Measurements from ENCODE around the gene CDH12.
"Not testable (repeated sequence)": the region's sequence is repeated elsewhere in the genome, so short reads cannot be mapped to it uniquely, and the experiment has no call there.

CDH12 gene

DNA sequence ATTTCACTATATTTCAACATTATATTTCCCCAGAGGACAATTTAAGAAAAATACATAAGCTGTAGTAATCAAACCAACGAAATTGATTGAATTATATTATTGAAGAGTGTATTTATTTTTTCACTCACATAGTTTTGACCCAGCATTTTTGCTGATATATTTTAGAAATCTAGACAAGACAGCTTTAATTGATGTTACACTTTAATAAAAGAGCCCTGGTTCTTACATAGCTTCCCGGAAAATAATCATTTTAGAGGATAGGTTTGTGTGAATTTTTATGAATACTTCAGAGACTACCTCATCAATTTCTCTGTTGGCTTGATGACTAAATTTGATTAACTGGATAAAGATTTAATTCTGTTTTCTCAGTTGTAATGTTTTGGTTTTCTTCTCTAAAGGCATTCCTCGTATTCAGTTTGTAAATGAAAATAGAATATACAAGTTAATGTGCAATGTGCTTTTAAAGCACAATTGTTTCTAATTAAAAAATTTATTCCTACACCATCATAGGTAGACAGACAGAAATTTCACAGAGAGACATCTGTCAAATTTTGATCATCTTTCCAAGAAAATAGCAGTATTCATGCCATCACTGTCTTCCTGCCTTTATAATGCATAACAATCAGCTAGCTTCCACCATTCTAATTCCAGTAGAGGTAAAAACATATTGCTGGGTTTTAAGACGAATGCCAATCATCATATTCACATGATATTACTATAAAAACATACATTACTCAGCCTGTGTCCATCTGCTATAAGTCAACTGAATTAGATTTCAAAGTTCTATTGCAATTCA, 441.4 kb downstream of the CDH12 start:
- DNase-seq = no peak

DNA sequence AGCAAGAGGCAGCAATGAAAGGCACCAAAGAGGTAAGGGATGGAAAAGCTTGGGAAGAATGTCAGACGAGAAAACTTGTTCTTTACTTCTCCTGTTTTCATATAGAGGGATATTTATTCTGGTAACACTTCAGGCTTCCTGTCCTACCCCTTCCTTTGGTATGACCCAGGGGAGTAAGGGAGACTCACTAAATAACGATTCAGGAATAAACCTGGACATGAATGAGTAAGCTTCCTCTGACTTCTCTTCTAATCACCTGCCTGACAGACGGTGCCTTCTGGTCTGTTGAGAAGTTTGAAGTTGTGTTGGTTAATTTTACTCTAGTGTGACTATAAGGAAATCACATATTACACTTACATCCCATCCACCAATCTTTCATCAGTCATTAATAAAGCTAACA, 461.2 kb downstream of the CDH12 start:
- no peak for DNase-seq

DNA sequence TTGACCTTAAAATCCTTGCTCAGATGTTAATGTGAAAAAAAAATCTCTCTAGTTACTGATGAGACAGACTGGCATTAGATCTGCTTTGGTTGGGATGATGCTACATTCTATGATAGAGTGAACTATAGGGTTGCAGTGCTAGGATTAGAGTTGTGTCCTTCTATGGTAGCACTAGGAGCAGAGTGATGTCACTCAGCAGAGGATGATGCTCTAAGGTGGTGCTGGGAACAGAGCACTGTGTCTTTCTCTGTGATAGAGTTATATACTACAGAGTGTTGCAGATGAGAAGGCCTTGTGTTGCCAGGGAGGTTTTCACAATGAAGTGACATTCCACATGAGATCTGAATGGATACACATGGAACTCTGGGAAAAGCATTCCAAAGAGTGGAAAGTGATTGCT, 462.3 kb downstream of the CDH12 start:
- DNase-seq = no peak

DNA sequence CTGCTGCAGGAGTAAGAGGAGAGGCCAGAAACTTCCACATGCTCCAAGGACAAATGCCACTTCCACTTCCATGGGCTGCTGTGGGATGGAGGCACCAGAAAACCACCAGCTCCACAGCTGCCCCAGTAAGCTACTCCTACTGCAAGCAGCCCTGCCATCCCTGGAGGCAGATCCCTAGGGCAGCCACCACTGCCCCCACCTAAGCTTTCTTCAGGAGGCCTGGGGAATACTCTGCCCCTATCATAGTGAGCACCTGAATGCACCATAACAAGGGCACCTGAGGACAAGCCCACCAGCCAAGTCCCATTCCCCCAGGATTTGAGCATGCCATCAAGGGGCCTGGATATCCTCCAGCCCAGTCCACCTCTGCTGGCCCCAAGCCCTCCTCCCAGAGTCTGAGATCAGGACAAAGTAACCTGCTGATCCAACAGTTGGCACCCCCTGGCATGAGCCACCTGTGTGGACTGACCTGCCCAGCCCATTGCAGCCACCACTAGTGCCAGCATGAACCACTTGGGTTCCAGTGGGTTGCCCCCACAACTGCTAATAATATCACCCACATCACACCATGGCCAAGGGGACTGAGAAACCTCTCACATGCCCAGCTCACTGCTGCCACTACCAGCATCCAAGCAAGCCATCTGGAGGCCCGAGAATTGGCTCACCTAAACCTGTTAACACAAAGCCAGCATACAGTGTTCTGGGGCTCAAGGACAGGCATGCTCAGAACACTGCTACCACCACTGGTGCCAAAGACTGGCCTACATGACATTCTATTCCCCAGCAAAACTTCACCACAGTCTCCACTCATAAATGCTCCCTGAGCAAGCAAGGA, 480.1 kb downstream of the CDH12 start:
- DNase-seq = no peak

DNA sequence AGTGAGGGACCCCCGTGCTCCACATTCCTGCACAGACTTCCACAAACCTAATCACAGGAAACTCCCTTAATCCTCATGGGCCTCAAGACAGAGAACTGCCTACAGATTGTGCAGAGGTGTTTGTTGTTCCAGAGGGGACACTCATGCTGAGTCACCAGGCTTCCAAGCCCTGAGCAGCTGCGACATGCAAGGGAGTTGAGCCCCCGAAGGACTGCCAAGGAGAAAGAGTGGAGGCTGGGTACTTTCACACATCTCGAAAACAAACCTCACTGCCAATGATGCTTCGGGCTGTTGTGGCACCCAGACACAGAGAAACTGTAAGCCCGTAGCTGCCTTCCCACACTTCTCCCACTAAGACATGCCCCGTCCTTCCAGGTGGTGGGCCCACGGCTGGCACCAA, 480.8 kb downstream of the CDH12 start:
- DNase-seq = no peak

DNA sequence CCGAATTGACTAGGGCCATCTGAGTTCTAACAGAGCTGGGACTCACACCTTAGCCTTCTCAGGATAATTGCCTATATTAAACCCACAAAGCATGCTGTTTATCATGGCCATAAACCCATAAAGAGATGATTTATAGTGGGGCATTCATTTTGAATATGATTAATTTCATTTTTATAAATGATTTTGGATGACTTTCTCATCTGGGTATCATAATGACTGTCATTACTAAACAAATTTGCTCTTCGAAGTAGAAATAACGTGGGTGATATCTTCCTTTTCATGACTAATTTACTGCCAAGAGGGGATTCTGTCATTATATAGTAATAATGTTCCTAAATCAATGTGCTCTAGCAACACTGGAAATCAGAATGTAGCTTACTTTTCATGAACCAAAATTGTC, 498.2 kb downstream of the CDH12 start:
- DNase-seq = no peak

DNA sequence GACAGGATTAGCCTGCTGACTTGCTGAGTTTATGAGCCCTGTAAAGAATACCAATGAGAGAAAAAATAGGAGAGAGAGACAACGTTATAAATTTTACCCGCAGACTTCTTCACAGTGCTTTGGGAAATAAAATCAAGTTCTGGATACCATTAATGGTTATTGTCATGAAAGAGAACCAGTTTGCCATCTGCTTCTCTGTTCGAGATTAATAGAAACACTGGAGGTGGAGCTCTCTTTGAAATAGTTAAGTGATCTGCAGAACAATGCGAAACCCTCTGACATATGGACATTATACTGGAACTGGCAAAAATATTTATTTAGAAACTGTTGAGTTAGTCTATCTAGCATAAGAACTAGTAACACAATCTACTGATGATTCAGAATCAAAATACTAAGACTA, 500.7 kb downstream of the CDH12 start:
- no peak for DNase-seq

DNA sequence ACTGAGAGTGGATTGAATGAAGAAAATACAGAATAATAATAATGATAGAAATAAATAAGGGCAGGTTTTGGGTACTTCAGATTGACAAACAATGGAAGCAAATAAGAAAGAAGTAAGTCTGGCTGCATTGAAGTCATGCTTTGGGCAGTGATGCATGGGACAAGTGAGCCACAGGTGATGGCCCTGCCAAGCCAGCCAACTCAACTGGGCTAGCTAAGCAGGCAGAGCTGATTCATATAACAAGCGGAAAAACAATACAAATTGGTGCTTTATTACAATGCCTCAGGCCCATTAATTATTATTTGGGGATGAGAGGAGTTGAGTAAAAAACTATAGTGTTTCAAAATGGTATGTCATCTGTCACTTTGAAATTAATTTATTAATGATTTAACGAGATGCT, 502.0 kb downstream of the CDH12 start:
- no peak for DNase-seq

DNA sequence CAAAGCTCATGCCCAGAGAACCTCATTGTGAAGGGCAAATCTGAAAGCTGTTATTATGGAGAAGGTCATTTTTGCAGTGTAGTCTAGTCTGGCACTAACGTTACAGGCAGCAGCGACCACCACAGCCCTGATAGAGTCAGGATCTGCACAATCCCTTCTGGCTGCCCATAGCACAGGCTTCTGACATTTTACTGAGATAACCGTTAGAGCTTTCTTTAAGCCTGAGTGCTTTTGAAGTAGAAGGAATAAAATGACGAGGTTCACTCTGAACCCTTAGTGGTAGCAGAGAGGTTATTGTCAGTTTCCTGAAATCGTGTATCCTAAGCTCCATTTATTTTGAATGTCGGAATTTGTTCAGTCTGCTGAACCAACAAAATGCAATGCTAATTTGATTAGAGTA, 505.1 kb downstream of the CDH12 start:
- DNase-seq = no peak

DNA sequence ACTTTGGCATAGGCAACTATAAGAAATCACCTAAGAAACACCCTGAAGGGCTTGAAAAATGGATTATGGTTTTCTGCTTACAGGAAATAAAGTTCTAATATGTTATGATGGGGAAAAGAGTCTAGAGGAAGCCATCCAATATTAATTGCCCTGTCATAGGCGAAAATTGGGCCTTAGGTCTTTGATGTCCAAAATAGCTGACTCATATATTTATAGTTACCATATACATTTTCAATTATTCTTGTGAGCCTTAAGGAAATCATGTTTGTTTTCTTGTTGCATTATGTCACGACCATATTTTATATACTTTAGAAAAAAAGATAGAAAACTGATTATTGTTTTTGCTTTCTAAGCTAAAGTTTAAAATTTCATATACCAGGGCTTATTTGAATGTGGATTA, 509.1 kb downstream of the CDH12 start:
- no peak for DNase-seq

DNA sequence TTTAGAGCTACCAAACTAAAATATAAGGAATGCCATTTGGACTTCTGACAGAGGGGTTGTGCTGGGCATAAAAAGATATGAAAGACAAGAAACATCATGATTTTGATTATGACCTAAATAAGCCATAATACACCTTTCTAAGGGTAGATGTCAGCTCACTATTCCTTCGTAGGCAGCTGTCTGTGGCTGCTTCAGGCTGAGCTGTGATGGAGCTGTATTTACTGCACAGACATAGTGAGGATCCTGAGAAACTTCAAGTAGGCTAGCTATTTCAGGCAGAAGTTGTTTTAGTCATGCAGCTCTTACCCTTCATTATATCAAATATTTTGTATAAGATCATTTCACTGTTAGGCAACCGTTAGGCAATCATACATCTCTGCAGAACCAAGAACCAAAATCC, 511.7 kb downstream of the CDH12 start:
- DNase-seq = no peak

DNA sequence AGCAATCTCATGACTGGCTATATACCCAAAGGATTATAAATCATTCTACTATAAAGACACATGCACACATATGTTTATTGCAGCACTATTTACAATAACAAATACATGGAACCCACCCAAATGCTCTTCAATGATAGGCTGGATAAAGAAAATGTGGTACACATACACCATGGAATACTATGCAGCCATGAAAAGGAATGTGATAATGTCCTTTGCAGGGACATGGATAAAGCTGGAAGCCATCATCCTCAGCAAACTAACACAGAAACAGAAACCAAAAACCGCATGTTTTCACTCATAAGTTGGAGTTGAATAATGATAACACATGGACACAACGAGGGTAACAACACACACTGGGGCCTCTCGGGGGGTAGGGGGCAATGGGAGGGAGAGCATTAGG, 520.2 kb downstream of the CDH12 start:
- DNase-seq = not testable (repeated sequence)

DNA sequence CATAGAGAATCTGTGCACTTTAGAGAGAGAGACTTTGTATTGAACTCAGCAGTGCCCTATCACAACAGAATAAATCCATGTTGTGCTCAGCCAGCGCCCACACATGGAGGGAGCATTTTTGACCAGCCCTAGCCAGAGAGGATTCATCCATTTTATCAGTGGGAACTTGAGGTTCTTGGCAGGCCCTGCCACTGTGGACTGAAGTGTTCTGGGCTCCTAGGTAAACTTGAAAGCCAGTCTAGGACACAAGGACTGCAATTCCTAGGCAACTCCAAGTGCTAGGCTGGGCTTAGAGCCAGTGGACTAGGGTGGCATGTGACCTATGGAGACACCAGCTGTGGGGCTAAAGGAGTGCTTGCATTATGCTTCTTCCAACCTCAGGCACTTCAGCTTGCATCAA, 523.5 kb downstream of the CDH12 start:
- DNase-seq = no peak

DNA sequence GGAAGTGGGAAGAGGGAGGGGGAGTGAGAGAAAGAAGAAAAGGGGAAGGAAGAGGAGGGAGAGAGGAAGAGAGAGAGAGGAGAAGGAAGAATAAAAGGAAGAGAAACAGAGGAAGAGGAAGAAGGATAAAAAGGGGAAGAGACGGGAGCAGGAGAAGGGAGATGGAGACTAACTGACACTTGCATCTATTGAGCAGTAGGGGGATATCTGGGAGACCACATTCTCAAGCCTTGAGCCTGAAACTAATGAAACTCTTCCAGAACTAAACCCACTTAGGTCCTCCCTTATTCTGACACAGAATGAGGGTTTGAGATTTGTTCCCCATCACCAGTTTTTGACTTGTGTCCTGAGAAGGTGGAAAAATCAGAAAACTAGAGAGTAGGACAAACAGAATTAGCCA, 533.3 kb downstream of the CDH12 start:
- DNase-seq = no peak

DNA sequence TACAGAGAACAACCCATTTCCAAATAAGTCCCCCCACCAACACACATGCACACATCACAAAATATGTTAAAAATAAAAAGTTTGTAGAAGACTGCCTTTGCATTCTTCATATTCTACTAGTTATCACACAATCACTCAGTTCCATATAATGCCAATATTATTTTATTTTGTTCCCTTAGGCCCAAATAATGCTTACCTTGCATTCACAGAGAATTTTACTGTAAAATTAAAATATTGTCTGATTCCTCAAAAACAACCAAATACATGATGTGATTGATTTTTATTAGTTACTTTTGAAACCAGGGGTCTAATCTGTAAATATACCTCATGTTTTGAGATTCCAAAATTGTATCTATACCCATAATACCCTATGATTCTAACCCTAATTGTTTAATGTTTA, 536.9 kb downstream of the CDH12 start:
- DNase-seq = no peak

DNA sequence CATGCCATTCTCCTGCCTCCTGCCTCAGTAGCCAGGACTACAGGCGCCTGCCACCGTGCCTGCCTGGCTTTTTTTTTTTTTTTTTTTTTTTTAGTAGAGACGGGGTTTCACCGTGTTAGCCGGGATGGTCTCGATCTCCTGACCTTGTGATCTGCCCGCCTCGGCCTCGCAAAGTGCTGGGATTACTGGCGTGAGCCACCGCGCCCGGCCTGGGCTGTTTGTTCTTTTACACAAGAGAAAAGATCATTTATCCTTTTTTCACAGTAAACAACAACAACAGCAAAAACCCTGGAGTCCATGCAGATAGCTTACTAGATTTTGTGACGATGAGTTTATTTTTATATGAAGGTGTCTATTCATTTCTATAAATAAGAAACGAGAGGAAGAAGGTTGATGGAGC, 538.1 kb downstream of the CDH12 start:
- not testable (repeated sequence) for DNase-seq

DNA sequence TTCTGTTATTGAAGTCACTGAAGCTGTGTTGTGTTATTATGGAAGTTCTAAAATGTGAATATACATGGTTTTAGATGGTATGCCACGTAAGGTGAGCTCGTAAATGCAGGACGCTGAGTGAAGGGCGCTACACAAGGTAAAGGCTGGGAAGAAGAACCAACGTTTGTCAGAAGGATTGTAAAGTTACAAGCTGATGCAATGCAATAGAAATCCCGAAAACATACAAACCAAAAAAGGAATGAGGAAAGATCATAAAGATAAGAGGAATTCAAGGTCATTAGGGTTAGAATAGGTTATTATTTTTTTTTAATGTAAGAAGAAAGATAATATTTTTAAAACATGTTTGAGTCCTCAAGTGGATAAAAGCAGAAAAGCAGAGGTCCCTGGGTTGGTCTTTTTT, 538.6 kb downstream of the CDH12 start:
- no peak for DNase-seq

DNA sequence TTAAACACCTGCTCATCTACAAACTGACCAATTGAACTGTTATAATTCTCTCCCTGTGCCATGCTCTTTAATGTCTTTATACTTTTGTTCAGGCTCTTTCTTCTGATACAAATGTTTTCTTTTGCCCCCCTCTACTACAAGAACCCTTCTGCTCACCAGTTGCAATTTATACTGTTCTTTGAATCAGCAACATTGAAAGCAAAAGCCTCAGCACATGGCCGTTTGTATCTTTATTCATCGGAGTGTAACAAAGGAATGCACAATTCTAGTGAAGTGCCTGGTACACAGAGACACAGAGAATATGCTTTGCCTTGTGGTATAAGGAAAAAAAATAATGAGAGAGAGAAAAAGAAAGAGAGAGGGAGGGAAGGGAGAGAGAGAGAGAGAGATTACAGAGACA, 547.1 kb downstream of the CDH12 start:
- no peak for DNase-seq

DNA sequence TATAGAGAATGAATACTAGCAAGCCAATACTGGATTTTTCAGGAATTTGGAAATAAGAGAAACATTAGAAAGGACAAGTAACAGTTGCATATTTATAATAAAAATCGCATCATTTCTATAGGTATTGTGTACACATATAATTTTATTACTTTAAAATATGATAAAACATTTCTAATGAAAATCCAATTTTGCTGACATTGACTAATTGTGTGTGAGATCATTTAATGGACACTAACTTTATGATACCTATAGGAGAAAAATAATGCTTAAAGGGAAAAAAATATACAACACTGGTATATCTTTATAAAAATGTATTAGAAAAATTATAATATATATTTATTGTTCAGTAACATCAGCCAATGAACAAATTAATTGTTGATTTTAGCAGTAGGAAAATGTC, 557.3 kb downstream of the CDH12 start:
- no peak for DNase-seq

DNA sequence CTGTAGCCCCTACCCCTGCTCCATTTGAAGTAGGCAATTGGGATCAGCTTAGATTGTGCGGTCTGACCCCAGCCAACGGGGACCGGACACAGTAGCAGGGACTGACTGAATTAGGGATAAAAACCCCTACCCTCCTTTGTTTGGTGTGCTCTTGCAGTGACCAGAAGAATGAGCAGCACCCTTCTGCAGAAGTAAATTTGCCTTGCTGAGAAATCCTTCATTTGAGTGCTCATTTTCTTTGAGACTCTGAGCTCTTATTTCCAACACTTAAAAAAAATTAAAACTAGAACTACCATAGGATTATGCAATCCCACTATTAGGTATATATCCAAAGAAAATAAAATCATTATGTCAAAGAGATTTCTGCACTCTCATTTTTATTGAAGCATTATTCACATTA, 560.0 kb downstream of the CDH12 start:
- DNase-seq = no peak

DNA sequence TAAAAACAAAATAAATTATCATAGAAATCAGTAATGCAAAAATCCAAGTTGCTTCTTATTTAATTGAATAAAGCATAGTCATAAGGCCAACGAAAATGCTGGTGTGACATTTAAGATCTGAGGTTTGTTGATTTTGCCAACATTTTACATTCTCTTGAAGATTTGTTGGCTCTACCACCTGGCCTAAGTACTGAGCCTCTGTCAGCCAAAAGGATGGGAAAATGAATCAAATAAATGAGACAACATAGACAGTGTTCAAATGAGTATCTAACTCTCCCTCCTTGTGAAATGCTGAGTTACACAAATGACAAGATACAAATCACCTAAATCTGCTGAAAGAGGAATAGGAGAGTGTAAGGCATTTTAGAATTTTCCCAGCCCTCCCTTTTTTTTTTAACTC, 575.0 kb downstream of the CDH12 start:
- no peak for DNase-seq

DNA sequence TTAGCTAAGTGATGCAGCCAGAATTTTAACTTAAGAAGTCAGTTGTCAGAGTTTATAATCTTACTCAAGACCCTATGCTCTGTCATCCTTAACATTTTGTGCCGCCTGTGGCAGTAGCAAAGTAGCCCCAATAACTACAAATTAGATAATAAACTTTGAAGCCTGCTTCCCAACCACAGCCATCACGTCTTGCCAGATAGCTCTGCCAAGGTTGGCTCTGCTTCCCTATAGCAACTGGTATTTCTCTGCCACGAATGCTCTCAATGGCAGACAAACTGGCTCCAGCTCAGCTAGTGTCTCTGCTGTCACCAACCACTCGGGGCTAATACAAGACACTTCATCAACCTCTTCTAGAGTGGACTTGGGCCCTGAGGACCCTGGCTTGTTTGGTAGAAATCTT, 576.1 kb downstream of the CDH12 start:
- no peak for DNase-seq

DNA sequence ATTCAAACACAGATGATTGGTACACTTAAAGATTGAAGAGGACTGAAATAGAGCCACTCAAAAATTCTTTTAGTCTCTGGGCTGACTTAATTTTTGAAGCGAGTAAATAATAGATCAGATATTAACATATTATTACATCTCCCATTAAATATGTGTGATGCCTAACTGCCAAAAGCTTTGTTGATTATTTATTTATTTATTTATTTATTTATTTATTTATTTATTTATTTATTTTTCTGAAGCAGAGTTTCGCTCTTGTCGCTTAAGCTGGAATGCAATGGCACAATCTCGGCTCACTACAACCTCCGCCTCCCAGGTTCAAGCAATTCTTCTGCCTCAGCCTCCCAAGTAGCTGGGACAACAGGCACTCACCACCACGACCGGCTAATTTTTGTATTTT, 587.3 kb downstream of the CDH12 start:
- not testable (repeated sequence) for DNase-seq

DNA sequence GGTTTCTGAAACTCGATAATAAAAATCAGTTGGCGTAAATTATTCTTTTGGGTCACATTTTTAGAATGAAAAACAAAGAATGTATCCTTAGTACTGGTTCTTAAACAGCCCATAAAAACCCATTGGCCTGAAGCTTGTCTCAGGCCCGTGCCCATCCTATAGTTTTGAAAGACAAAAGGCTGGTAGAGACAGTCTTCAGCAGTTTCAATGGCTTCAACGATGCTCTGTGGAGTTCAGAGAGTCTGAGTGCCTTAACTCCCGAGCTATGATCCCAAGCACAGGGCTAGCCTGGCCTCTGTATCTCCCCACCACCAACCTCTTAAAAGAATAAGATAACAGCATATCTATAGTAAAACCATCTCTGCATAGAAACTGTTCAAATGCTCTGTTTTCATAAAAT, 595.0 kb downstream of the CDH12 start:
- DNase-seq = no peak

DNA sequence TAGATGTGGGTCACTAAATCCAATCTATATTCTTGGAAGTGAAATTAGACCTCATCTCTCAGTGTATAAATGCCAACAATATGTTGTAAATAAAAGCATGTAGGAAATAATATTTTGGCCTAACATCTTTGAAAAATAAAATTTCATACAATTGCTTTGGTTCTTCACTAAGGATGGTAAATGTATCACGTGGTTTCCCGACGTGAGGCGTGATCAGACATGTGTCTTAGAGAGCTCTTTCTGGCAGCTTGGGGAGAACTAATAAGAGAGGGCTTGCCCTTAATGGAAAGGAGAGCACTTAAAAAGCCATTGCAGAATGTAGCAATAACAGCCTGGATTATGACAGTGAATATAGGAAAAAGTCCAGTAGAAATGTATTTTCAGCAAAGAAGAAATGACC, 602.6 kb downstream of the CDH12 start:
- DNase-seq = no peak

Data from CD4-positive, alpha-beta T cell treated with Interleukin-12 subunit alpha and Interleukin-12 subunit beta, for 1 hour (primary cell).